IPS-15b (cell line): ENCODE data around the gene RPA1.

Experiments
- H3K27me3 ChIP-seq: one replicate; pipeline ENCODE4 v1.6.1; 2013; ENCODE audit warnings: low read length; ENCODE audit not compliant: control insufficient read depth, insufficient read depth
- H3K36me3 ChIP-seq: one replicate; pipeline ENCODE4 v1.6.1; 2013; ENCODE audit warnings: low read length; ENCODE audit not compliant: control insufficient read depth, insufficient read depth
- H3K4me1 ChIP-seq: one replicate; pipeline ENCODE4 v1.6.1; 2013; ENCODE audit warnings: mild to moderate bottlenecking, low read length; ENCODE audit not compliant: control insufficient read depth, insufficient read depth
- H3K4me3 ChIP-seq: one replicate; pipeline ENCODE4 v1.5.1; 2013; ENCODE audit warnings: low read depth, low read length
- H3K9ac ChIP-seq: one replicate; pipeline ENCODE4 v1.6.1; 2013; ENCODE audit warnings: low read depth, mild to moderate bottlenecking, low read length
- H3K9me3 ChIP-seq: one replicate; pipeline ENCODE4 v1.6.1; 2013; ENCODE audit warnings: mild to moderate bottlenecking, low read length; ENCODE audit not compliant: control insufficient read depth, insufficient read depth

The RPA1 gene

GRCh38 chr17:1916316-1916715, 86.5 kb downstream of the RPA1 start:
- no peaks in the 10 kb centered on the region for H3K4me1 ChIP-seq
- no peaks in the 10 kb centered on the region for H3K36me3 ChIP-seq
- no peak overlapping the region for H3K9ac ChIP-seq
- no peak overlapping the region for H3K4me3 ChIP-seq
- H3K9me3 ChIP-seq = no peaks in the 10 kb centered on the region
- peaks cover 29% of the 10 kb centered on the region for H3K27me3 ChIP-seq

- Histone ChIP-seq H3K27me3 (peaks cover 21% of the 10 kb centered on the region), H3K4me3 (no peak overlapping the region), H3K9ac (no peak overlapping the region), H3K9me3 (no peaks in the 10 kb centered on the region), H3K36me3 (no peaks in the 10 kb centered on the region), H3K4me1 (no peaks in the 10 kb centered on the region)
Measured at GRCh38 chr17:1916963-1917715, 87.3 kb downstream of the RPA1 start.

- Histone ChIP-seq H3K27me3 (peaks cover 9% of the 10 kb centered on the region), H3K4me3 (no peak overlapping the region), H3K4me1 (no peaks in the 10 kb centered on the region), H3K9me3 (no peaks in the 10 kb centered on the region), H3K9ac (no peak overlapping the region), H3K36me3 (no peaks in the 10 kb centered on the region)
Measured at GRCh38 chr17:1918346-1919162, 88.7 kb downstream of the RPA1 start.

- H3K4me1 ChIP-seq = no peaks in the 10 kb centered on the region
- no peak overlapping the region for H3K4me3 ChIP-seq
- no peaks in the 10 kb centered on the region for H3K36me3 ChIP-seq
- no peaks in the 10 kb centered on the region for H3K9me3 ChIP-seq
- no peak overlapping the region for H3K9ac ChIP-seq
- peaks cover 6% of the 10 kb centered on the region for H3K27me3 ChIP-seq
Measured at GRCh38 chr17:1919201-1919600, 89.4 kb downstream of the RPA1 start.

- Histone ChIP-seq H3K9ac (no peak overlapping the region), H3K9me3 (no peaks in the 10 kb centered on the region), H3K4me3 (no peak overlapping the region), H3K4me1 (no peaks in the 10 kb centered on the region), H3K27me3 (peaks cover 6% of the 10 kb centered on the region), H3K36me3 (no peaks in the 10 kb centered on the region)
Measured at GRCh38 chr17:1920948-1921351, 91.1 kb downstream of the RPA1 start.

GRCh38 chr17:1928976-1929375, 99.2 kb downstream of the RPA1 start:
- Histone ChIP-seq H3K27me3 (no peaks in the 10 kb centered on the region), H3K4me3 (no peak overlapping the region), H3K9ac (no peak overlapping the region), H3K9me3 (no peaks in the 10 kb centered on the region), H3K36me3 (no peaks in the 10 kb centered on the region), H3K4me1 (no peaks in the 10 kb centered on the region)

GRCh38 chr17:1930337-1930645, 100.5 kb downstream of the RPA1 start:
- H3K9me3 ChIP-seq = no peaks in the 10 kb centered on the region
- H3K4me3 ChIP-seq = no peak overlapping the region
- H3K4me1 ChIP-seq = no peaks in the 10 kb centered on the region
- no peaks in the 10 kb centered on the region for H3K36me3 ChIP-seq
- no peak overlapping the region for H3K9ac ChIP-seq
- H3K27me3 ChIP-seq = no peaks in the 10 kb centered on the region

GRCh38 chr17:1931844-1932579, 102.2 kb downstream of the RPA1 start:
- Histone ChIP-seq H3K4me3 (no peak overlapping the region), H3K4me1 (no peaks in the 10 kb centered on the region), H3K36me3 (no peaks in the 10 kb centered on the region), H3K9me3 (no peaks in the 10 kb centered on the region), H3K9ac (no peak overlapping the region), H3K27me3 (no peaks in the 10 kb centered on the region)

- Histone ChIP-seq H3K9ac (no peak overlapping the region), H3K36me3 (no peaks in the 10 kb centered on the region), H3K27me3 (no peaks in the 10 kb centered on the region), H3K4me1 (no peaks in the 10 kb centered on the region), H3K9me3 (no peaks in the 10 kb centered on the region), H3K4me3 (no peak overlapping the region)
Measured at GRCh38 chr17:1933875-1934715, 104.3 kb downstream of the RPA1 start.

- Histone ChIP-seq H3K9me3 (no peaks in the 10 kb centered on the region), H3K36me3 (no peaks in the 10 kb centered on the region), H3K4me1 (no peaks in the 10 kb centered on the region), H3K4me3 (no peak overlapping the region), H3K9ac (no peak overlapping the region), H3K27me3 (no peaks in the 10 kb centered on the region)
Measured at GRCh38 chr17:1934901-1935300, 105.1 kb downstream of the RPA1 start.

GRCh38 chr17:1936766-1937165, 107.0 kb downstream of the RPA1 start:
- Histone ChIP-seq H3K36me3 (no peaks in the 10 kb centered on the region), H3K9me3 (no peaks in the 10 kb centered on the region), H3K4me1 (no peaks in the 10 kb centered on the region), H3K9ac (no peak overlapping the region), H3K4me3 (no peak overlapping the region), H3K27me3 (no peaks in the 10 kb centered on the region)
